Gastrocnemius medialis (tissue), 4 donors: ENCODE measurements around the gene PEMT. TPM values are rescaled to one million over a fixed set of nuclear protein-coding genes. Genes with fewer than 3 reads are reported as not detected.

Experiments
- ATAC-seq, 2 donors: fragments of 150-250 bp; one replicate each; pipeline ENCODE4 v1.9.1; 2016
- DNase-seq, 2 donors: peaks; one replicate each; pipeline ENCODE4 v3.0.0-alpha.2; 2019
- H3K27ac ChIP-seq, 4 donors: fragments of 200-600 bp; sonication (generic); 1 replicate in 1 of 4; 2 replicates in 3 of 4; pipeline ENCODE4 v1.5.1; 2016 to 2018; ENCODE audit warnings: mild to moderate bottlenecking in 2 of 4, moderate library complexity in 1 of 4
- H3K27me3 ChIP-seq, 3 donors: fragments of 200-600 bp; sonication (generic) in 2 of 3; 1 replicate in 1 of 3; 2 replicates in 2 of 3; pipeline versions ENCODE4 v1.5.1 to v1.6.0; 2016 to 2019; ENCODE audit warnings: mild to moderate bottlenecking in 1 of 3, moderate library complexity in 1 of 3
- H3K36me3 ChIP-seq, 2 donors: fragments of 200-600 bp; sonication (generic) in 1 of 2; one replicate each; pipeline ENCODE4 v1.5.1; 2017 to 2018
- H3K4me1 ChIP-seq, 2 donors: fragments of 200-600 bp; sonication (generic) in 1 of 2; one replicate each; pipeline ENCODE4 v1.5.1; 2016 to 2017; ENCODE audit warnings: mild to moderate bottlenecking in 2 of 2
- H3K4me3 ChIP-seq, 4 donors: fragments of 200-600 bp; sonication (generic) in 3 of 4; 1 replicate in 1 of 4; 2 replicates in 3 of 4; pipeline ENCODE4 v1.5.1; 2016 to 2019; ENCODE audit warnings: mild to moderate bottlenecking in 2 of 4
- H3K9me3 ChIP-seq, 3 donors: fragments of 200-600 bp; sonication (generic) in 2 of 3; 1 replicate in 1 of 3; 2 replicates in 2 of 3; pipeline ENCODE4 v1.5.1; 2016 to 2019
- POLR2A ChIP-seq, 2 donors: fragments of 450-650 bp; IDR thresholded peaks; one replicate each; pipeline ENCODE4 v1.6.1; 2017; ENCODE audit warnings: antibody characterized with exemption in 2 of 2, mild to moderate bottlenecking in 2 of 2, moderate library complexity in 2 of 2
- in situ Hi-C, 4 donors: fragments of 200-750 bp; cut with MboI; loops; one replicate each; pipeline versions ENCODE4 v1.15.0 to v1.8.0; 2017; ENCODE audit warnings: low sequenced_read_pairs in 4 of 4
- intact Hi-C: fragments of 100-400 bp; cut with DNase I; formaldehyde crosslinking; loops from one replicate; pipeline ENCODE4 v1.15.1; 2023; ENCODE audit warnings: low total_unique reads
- total RNA-seq, 4 donors: library from RNA; depleted of rRNA; stranded (reverse); fragments of >200 nt; gene quantifications; one replicate each; pipeline versions ENCODE4 v1.1.0 to v1.2.3, GENCODE V29; 2016
- TF ChIP-seq, protein P1 (sequence below), 5 experiments: fragments of 450-650 bp in 3 of 5; fragments of 200-600 bp in 2 of 5; sonication (generic) in 2 of 5; IDR thresholded peaks in 4 of 5; conservative IDR thresholded peaks in 1 of 5; 1 replicate in 4 of 5; 2 replicates in 1 of 5; pipeline ENCODE4 v1.5.1; 2016 to 2019; ENCODE audit warnings: antibody characterized with exemption in 5 of 5, mild to moderate bottlenecking in 3 of 5, moderate library complexity in 3 of 5

The PEMT gene
- total RNA-seq, 4 donors from 2014 or later, result 32.8 to 48.2 (median 34.2) TPM

DNA sequence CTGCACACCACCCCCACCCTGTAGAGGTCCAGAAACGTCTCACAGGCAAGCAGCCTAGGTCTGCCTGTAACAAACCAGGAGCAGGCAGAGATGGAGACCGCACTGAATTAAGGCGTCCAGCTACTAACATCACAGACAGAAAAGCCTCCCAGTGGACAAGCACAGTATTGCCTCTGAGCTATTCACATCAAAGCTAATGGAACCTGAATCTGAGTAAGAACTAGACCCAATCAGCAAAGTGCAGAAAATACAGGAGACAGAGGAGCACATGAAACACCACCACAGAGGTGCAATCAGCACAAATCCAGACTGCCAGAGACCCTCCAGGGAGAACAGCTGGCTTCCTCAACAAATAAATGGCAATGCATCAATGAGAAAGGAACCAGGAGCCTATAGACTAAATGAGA lies 22.2 kb upstream of the PEMT start:
- peak in 1 of 2 donors; percentile 25 for DNase-seq
- intact Hi-C loops (no loop called here), in situ Hi-C loops (loop anchor here in 1 of 4 donors (25.0 kb wide), 1 partner anchor 99 kb away; no protein-coding TSS in a partner anchor)
- peak; percentile 74 to 92 for ATAC-seq
- Histone ChIP-seq H3K27me3 (no peaks in the 10 kb centered on the region), H3K36me3 (no peaks in the 10 kb centered on the region), H3K27ac (no peak overlapping the region), H3K9me3 (no peaks in the 10 kb centered on the region), H3K4me3 (no peak overlapping the region), H3K4me1 (no peaks in the 10 kb centered on the region)
- TF ChIP-seq POLR2A (IDR thresholded peaks at IDR 0.05), result no peak
- TF ChIP-seq, protein P1, sequence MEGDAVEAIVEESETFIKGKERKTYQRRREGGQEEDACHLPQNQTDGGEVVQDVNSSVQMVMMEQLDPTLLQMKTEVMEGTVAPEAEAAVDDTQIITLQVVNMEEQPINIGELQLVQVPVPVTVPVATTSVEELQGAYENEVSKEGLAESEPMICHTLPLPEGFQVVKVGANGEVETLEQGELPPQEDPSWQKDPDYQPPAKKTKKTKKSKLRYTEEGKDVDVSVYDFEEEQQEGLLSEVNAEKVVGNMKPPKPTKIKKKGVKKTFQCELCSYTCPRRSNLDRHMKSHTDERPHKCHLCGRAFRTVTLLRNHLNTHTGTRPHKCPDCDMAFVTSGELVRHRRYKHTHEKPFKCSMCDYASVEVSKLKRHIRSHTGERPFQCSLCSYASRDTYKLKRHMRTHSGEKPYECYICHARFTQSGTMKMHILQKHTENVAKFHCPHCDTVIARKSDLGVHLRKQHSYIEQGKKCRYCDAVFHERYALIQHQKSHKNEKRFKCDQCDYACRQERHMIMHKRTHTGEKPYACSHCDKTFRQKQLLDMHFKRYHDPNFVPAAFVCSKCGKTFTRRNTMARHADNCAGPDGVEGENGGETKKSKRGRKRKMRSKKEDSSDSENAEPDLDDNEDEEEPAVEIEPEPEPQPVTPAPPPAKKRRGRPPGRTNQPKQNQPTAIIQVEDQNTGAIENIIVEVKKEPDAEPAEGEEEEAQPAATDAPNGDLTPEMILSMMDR (IDR thresholded peaks at IDR 0.05 in 4 of 5, conservative IDR thresholded peaks at IDR 0.05 in 1 of 5), result peak; percentile 54 to 69 (median 65)

DNA sequence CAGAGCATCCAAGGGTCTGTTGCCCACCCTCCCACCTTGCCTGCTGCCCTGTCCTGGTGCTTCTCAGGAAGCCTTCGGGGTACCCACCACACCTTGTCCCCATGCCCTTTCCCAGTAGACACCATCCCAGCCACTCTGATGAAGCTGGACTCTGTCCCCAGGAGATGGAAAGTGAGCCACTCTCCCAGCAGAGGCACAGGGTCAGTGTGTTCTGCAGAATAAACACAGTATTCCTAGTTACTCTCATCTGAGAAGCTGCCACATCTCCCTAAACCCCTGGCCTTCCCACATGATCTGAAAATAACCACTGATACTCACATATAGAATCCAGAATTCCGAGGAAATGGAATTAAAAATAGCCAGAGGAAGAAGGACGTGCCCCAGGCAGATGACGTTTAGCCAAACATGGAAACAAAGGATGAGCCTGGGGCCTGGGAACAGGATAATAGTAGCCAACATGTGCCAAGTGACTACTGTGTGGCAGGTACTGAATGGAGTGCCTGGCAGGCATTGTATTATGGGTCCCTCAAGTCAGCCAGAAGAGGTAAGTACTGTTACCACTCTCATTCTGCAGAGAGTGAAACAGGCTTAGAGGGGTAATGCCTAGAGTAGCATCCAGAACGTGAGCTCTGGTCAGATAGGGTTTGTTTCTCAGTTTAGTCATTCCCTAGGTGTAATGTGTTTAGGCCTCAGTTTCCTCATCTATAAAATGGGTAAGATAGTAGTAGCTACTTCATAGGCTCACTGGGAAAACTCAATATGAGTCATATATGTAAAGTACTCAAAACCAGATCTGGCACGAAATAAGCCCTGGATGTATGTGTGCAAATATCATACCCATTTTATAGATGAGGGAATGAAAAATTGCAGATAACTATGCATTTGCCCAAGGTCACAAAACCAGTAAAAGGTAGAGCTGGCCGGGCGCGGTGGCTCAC lies 20.8 kb upstream of the PEMT start:
- intact Hi-C loops (no loop called here), in situ Hi-C loops (loop anchor here in 1 of 4 donors (25.0 kb wide), 1 partner anchor 100 kb away; no protein-coding TSS in a partner anchor)
- Histone ChIP-seq H3K27me3 (no peaks in the 10 kb centered on the region), H3K9me3 (no peaks in the 10 kb centered on the region), H3K4me1 (no peaks in the 10 kb centered on the region), H3K4me3 (no peak overlapping the region), H3K36me3 (no peaks in the 10 kb centered on the region), H3K27ac (no peak overlapping the region)
- DNase-seq (no peak), ATAC-seq (no peak)
- no peak for TF ChIP-seq POLR2A (IDR thresholded peaks at IDR 0.05)
- TF ChIP-seq, protein P1 (IDR thresholded peaks at IDR 0.05 in 4 of 5, conservative IDR thresholded peaks at IDR 0.05 in 1 of 5), result no peak

DNA sequence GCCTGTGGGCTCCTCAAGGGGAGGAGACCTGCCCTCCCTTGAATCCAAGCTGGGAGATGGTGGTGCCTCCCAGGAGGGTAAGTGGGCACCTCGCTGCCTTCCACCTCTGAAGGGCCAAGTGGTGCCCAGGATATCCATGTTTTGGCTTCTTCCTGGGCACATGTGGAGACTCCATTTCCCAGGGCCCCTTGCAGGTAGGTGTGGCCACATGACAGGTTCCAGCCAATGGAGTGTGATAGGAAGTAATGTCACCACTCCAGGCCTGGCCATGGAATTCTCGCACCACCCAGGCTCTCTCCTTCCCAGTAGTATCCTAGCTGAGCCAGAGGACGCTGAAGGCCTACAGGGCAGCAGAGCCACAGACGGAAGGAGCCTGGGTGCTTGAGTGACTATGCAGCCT lies 17.6 kb upstream of the PEMT start:
- Histone ChIP-seq H3K4me3 (no peak overlapping the region), H3K9me3 (no peaks in the 10 kb centered on the region), H3K36me3 (no peaks in the 10 kb centered on the region), H3K4me1 (no peaks in the 10 kb centered on the region), H3K27me3 (no peaks in the 10 kb centered on the region), H3K27ac (no peak overlapping the region)
- no peak for DNase-seq
- intact Hi-C loops (no loop called here), in situ Hi-C loops (loop anchor here in 1 of 4 donors (25.0 kb wide), 1 partner anchor 103 kb away; no protein-coding TSS in a partner anchor)
- TF ChIP-seq, protein P1 (IDR thresholded peaks at IDR 0.05 in 4 of 5, conservative IDR thresholded peaks at IDR 0.05 in 1 of 5), result no peak
- TF ChIP-seq POLR2A (IDR thresholded peaks at IDR 0.05), result no peak
- no peak for ATAC-seq

DNA sequence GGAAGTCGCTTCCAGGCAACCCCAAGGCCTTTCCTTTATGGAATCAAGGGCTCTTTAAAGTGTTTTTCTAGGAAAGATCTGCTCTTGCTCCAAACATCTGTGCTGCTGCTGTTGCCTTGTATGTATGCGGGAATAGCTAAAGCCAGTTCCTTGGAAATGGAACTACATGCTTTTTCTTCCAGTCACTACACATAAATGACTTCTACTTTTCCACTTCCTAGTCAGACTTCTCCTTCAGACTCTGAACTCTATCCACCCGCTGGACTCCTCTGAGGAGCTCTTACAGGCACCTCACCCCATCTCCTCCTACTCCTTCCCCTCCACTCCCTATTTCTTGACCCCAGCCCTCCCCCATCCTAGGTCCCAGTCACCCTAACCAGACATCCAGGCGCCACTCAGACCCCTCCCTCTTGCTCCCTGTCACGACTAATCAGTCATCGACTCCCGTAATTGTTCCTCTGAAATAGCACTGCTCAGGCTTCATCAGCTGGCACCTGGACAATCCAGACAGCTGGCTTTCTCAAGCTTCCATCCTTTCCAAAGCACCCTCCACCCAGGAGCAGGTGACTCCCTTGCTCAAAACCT lies 15.0 kb upstream of the PEMT start:
- Histone ChIP-seq H3K9me3 (no peaks in the 10 kb centered on the region), H3K27ac (no peak overlapping the region), H3K36me3 (no peaks in the 10 kb centered on the region), H3K27me3 (no peaks in the 10 kb centered on the region), H3K4me1 (no peaks in the 10 kb centered on the region), H3K4me3 (no peak overlapping the region)
- in situ Hi-C loops (loop anchor here in 1 of 4 donors (25.0 kb wide), 1 partner anchor 106 kb away; no protein-coding TSS in a partner anchor), intact Hi-C loops (no loop called here)
- no peak for ATAC-seq
- DNase-seq, result no peak
- TF ChIP-seq, protein P1 (IDR thresholded peaks at IDR 0.05 in 4 of 5, conservative IDR thresholded peaks at IDR 0.05 in 1 of 5), result no peak
- no peak for TF ChIP-seq POLR2A (IDR thresholded peaks at IDR 0.05)
